ENCODE measurements around the gene TARBP2.
A peak's percentile ranks its signal among the peaks of the same experiment; 100 is the strongest.

TARBP2 gene

DNA sequence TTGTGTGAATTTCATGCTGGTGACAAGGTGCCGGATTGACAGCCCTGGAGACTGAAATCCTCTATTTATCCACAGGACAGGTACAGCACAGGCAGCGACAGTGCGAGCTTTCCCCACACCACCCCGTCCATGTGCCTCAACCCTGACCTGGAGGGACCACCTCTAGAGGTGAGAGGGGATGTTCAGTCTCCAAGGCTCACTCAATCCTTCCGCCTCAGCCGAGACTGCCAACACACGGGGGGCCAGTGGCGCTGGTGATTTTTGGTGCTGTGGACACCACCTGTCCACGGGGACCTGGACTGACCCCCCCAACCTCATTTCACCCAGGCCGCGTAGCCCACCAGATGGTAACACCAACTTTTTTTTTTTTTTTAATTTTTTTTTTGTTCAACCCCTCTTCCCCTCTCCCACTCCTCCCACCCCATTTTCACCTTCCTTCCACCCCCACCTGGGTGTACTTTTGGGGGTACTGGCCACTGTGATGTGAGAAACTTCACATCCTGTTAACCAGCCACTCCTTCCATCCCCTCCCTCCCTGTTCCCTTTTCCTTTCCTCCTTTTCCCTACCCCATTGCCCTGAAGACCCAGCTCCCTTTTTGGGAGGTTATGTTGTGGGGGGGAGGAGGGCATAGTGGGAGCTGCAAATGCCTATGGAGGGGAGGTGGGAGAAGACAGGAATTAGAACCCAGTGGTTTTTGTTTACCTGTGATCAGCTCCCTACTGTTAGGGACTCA is 36.2 kb upstream of the TARBP2 start:
- no peak for TF ChIP-seq CTCF (IDR thresholded peaks at IDR 0.05; ENCODE audit: control insufficient read depth, insufficient read depth, low read depth, low read length, missing control alignments)
- DNase-seq (ENCODE audit: low read depth) = no peak
- H3K4me3 ChIP-seq (ENCODE audit: control insufficient read depth, low read depth, low read length) = no peak overlapping the region

DNA sequence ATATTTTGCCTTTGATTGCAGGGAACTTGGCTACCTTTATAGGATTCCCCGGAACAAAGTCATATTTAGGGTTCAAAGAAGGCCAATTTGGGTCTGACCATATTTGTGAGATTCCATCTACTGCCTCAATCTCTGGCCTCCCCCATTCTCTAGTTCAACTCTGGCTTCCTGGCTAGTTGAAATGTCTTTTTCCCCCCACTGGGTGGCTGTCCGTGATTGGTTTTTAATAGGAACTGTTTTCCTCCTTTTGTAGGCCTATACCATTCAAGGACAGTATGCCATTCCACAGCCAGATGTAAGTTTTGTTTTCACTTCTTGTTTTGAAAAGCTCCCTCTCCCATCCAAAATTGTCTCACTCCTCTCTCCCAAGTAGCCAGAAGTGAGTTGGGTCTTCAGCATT is 35.4 kb upstream of the TARBP2 start:
- TF ChIP-seq CTCF (IDR thresholded peaks at IDR 0.05; ENCODE audit: control insufficient read depth, insufficient read depth, low read depth, low read length, missing control alignments) = peak; percentile 10
- no peak for DNase-seq (ENCODE audit: low read depth)
- H3K4me3 ChIP-seq (ENCODE audit: control insufficient read depth, low read depth, low read length) = no peak overlapping the region

DNA sequence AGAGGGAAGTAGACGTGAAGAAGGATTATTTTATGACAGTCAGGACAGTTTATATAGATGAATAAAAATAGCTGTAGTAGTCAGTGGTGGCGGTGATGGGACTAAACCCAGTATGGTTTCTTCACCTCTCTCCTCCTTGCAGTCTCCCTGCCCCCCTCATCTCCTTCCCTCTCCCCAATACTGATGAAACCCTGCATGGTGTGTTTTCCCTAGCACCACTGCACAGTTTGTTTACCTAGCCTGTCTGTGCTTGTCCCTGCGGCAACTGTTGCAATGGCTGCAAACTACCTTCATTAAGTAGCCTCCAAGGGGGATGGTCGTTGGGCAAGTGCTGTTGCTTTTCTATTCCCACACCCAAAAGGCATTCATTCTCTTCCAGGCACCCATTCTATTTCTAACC is 34.4 kb upstream of the TARBP2 start:
- no peak overlapping the region for H3K4me3 ChIP-seq (ENCODE audit: control insufficient read depth, low read depth, low read length)

GRCh38 chr12:53467082-53467481 is 34.0 kb upstream of the TARBP2 start:
- TF ChIP-seq CTCF (IDR thresholded peaks at IDR 0.05; ENCODE audit: control insufficient read depth, insufficient read depth, low read depth, low read length, missing control alignments) = no peak
- no peak for DNase-seq (ENCODE audit: low read depth)
- no peak overlapping the region for H3K4me3 ChIP-seq (ENCODE audit: control insufficient read depth, low read depth, low read length)

More for the DNA sequence above, 34.4 kb upstream of the TARBP2 start:
- TF ChIP-seq CTCF (IDR thresholded peaks at IDR 0.05; ENCODE audit: control insufficient read depth, insufficient read depth, low read depth, low read length, missing control alignments) = no peak
- DNase-seq (ENCODE audit: low read depth) = no peak

DNA sequence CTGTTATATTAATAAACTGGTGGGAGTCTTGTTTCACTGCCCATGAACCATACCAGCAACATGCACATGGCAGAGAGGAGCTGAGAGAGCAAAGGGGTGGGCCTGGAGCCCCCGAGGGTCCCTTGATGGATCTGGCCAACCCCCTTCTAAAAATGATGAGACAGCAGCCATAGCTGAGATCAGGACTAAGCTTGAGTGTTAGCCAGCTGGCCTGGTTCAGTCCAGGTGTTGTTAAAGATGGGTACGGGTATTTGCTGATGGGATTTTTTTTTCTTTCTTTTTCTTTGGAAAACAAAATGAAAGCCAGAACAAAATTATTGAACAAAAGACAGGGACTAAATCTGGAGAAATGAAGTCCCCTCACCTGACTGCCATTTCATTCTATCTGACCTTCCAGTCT is 33.2 kb upstream of the TARBP2 start:
- no peak overlapping the region for H3K4me3 ChIP-seq (ENCODE audit: control insufficient read depth, low read depth, low read length)
- no peak for TF ChIP-seq CTCF (IDR thresholded peaks at IDR 0.05; ENCODE audit: control insufficient read depth, insufficient read depth, low read depth, low read length, missing control alignments)
- DNase-seq (ENCODE audit: low read depth) = no peak

DNA sequence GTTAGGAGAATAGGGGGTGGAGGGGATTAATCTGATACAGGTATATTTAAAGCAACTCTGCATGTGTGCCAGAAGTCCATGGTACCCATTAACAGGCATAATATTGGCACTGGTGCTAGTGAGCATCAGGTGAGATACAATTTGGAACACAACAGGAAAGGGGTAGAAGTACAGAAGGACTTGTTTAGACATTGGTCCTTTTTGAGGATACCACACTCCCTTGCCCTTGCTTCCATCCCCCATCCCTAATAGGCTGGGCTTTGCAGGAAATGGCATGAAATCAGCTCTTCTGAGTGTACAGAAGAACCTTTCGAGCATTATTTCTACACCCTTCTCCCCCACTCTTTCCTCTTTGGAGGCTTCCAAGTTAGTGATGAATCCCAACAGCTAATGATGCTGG is 32.8 kb upstream of the TARBP2 start:
- DNase-seq (ENCODE audit: low read depth) = no peak
- TF ChIP-seq CTCF (IDR thresholded peaks at IDR 0.05; ENCODE audit: control insufficient read depth, insufficient read depth, low read depth, low read length, missing control alignments) = no peak
- H3K4me3 ChIP-seq (ENCODE audit: control insufficient read depth, low read depth, low read length) = no peak overlapping the region
